Right hindlimb (tissue), 1 donor: Measurements from ENCODE around the gene TRPT1.

Experiments used
- DNase-seq: peaks from one replicate; pipeline ENCODE4 v3.0.0-alpha.2; 2018

TRPT1 gene

DNA sequence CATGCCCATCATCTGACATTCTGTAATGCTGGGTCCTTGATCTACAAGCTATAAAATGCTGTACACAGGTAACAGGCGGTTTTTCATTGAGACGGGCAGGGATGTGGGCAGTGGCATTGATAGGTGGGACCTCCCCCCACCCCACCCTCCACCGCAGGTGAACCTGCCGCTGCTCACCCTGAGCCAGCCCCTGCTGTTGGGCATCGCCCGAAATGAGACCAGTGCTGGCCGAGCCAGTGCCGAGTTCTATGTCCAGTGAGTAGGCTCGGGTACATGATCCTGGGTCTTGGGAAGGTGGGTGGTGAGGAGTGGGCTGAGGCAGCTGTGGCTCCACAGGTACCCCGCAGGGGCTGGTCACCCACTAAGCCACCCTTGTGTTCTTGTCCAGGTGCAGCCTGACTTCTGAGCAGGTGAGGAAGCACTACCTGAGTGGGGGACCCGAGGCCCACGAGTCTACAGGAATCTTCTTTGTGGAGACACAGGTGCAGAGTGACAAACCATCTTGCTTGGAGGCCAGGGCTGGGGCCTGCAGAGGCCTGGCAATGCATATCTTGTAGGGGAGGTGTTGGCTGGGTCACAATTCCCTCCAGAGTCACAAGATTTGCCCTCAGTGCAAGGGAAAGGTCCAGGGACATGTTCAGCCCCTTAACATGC, 3.2 kb upstream of the TRPT1 start:
- no peak for DNase-seq

DNA sequence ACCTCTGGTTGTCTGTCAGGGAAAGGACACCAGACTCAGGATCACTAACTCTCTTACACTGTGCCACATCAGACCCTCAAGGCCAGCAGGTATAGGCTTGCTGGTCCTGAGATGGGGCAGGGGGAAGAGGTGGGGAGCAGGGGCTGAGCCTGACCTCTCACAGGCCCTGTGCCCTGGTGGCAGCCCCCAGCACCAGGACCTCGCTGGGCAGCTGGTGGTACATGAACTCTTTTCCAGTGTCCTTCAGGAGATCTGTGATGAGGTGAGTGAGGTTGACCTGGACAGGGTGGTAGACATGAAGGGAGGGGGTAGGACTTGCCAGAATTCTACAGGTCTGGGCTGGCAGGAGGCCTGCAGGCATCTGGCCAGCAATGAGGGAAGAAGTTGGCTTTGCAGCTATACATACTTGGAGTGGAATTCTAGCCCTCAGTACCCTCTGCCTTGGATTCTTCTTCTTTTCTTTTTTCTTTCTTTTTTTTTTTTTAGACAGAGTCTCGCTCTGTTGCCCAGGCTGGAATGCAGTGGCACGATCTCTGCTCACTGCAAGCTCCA, 1.5 kb upstream of the TRPT1 start:
- DNase-seq, result peak; percentile 20

DNA sequence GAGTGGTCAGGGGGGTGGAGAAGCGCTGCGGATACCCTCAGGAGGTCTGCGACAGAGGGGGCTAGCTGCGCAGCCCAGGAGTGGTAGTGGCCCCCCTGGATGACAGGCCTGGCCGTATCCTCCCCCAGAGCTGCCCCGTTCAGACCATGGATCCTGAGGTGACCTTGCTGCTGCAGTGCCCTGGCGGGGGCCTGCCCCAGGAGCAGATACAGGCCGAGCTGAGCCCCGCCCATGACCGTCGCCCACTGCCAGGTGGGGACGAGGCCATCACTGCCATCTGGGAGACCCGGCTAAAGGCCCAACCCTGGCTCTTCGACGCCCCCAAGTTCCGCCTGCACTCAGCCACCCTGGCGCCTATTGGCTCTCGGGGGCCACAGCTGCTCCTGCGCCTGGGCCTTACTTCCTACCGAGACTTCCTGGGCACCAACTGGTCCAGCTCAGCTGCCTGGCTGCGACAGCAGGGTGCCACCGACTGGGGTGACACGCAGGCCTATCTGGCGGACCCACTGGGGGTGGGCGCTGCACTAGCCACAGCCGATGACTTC, 593 bp upstream of the TRPT1 start:
- peak; percentile 64 for DNase-seq

DNA sequence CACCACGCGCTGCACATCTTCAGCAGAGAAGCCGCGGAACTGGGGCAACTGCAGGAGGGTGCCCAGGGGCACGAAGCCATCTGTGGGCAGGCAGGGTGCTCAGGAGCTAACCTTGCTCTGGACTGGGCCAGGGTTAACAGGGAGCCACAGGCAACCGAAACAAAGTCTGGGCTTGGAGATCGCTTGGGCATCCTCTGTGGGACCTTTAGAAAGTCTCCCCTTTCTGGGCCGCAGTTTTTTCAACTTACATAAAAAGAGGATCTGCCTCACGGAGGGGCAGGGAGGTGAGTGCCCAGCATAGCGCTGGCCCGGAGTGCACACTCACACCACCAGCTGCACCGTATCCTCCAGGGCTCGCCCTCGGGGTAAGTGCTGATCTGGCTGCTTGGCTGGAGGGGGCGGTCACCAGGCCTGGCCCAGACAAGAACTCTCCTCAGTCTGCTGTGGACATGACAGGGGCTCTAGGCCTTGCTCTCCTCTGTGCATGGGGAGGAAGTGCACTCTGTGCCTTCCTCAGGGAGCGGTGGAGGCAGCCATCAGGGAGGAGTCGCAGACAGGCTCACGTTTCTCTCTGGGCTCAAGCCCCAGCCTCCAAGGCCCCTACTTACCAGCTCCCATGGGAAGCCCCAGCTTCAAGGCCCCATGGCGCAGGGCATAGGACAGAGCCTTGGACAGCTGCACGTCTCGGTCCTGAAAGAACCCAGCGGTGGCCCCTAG, 937 bp downstream of the TRPT1 start:
- DNase-seq, result no peak

DNA sequence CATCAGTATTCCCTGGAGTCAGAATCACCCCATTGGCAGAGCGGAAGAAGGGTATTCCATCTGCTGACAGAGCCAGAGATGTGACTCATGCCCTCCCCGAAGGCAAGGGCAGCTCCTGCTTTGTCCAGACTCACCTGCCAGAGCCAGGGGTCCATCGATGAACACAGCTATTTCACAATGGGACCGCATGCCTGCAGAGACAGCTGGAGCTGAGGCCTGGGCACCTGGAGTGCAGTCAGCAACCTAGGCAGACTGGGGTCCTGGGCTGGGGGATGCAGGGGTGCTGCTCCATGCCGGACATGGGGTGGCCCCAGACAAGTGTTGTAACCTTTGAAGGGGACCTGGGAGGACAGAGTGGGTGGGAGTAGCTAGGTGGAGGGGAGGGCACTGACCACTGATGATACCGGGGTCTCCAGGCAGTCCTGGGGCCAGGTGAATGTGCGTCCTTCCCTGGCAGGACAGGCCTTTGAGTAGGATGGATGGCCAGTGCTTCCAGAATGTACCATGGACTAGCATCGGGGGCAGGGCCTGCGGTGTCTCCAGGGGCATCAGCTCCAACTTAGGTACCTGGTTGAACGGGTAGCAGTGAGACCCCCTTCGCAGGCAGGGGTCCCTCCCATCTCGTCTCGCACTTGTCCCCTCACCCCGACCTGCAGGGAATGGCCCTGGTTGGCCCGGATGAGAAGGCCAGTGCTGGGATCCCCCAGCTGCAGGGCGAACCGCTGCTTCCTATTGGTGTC, 1.7 kb downstream of the TRPT1 start:
- no peak for DNase-seq

DNA sequence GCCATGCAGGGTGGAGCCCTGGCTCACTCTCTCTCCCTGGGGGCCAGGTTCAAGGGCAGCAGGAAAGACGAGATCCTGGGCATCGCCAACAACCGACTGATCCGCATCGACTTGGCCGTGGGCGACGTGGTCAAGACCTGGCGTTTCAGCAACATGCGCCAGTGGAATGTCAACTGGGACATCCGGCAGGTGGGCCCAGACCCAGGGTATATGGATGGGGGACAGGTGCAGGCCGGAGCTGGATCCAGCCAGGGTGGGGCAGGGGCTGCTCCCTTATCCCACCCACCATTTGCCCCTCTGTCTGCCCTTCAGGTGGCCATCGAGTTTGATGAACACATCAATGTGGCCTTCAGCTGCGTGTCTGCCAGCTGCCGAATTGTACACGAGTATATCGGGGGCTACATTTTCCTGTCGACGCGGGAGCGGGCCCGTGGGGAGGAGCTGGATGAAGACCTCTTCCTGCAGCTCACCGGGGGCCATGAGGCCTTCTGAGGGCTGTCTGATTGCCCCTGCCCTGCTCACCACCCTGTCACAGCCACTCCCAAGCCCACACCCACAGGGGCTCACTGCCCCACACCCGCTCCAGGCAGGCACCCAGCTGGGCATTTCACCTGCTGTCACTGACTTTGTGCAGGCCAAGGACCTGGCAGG, 2.9 kb downstream of the TRPT1 start:
- peak; percentile 29 for DNase-seq

DNA sequence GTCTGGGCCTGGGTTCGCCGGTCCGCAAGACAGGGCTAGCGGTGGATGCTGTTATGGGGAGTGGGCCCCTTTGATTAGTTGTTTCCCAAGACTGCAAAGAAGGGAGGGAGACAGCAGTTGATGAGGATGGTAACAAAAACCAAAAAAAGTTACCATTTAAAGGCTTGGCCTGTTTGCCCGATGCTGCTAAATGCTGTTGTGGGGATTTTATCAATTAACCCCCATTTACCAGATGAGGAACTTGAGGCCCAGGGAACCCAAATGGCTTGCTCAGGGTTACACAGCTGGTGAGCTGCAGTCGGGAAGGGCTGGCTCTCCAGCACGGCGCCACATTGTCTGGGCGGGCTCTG, 3.4 kb downstream of the TRPT1 start:
- no peak for DNase-seq

DNA sequence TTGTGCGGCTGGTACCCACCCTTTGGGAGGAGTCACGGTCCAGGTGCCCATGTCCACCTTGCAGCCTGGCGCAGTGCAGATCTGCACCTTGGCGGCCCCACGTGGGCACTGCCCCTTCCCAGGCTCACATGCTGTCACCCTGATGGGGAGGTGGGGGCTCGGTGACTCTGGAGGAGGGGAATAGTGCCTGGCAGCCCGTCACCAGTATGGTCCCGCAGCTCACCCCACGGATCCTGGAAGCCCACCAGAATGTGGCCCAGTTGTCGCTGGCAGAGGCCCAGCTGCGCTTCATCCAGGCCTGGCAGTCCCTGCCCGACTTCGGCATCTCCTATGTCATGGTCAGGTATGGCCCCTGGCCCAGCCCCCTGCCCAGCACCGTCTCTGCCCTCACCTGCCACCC, 5.2 kb downstream of the TRPT1 start:
- no peak for DNase-seq

DNA sequence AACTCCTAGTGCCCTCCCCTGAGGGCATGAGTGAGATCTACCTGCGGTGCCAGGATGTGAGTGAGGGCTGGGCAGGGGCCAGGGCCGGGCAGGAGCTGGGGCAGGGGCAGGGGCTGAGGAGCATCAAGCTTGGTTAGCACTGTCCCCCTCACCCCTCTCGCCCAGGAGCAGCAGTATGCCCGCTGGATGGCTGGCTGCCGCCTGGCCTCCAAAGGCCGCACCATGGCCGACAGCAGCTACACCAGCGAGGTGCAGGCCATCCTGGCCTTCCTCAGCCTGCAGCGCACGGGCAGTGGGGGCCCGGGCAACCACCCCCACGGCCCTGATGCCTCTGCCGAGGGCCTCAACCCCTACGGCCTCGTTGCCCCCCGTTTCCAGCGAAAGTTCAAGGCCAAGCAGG, 5.7 kb downstream of the TRPT1 start:
- no peak for DNase-seq

DNA sequence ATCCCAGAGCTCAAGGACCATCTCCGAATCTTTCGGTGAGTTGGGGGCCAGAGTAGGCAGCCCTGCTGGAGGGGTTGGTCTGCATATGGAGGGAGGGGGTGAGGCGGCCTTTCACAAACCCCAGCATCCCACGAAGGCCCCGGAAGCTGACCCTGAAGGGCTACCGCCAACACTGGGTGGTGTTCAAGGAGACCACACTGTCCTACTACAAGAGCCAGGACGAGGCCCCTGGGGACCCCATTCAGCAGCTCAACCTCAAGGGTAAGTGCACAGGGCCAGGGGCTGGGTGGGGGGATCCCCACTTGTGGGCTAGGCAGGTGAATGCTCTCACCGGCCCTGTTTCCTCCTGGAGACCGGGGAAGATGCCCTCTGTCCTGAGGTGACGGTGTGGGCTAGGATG, 6.2 kb downstream of the TRPT1 start:
- DNase-seq, result no peak

DNA sequence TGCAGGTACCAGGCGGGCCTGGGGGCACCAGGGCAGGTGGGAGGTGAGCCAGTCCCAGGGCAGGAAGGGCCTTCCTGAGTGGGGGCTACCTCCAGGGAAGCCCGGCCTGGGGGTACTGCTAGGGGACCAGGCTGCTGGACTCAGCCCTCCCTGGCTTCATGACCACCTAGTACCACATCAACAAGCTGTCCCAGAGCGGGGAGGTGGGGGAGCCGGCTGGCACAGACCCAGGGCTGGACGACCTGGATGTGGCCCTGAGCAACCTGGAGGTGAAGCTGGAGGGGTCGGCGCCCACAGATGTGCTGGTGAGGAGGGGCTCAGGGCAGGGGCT, 6.7 kb downstream of the TRPT1 start:
- no peak for DNase-seq

DNA sequence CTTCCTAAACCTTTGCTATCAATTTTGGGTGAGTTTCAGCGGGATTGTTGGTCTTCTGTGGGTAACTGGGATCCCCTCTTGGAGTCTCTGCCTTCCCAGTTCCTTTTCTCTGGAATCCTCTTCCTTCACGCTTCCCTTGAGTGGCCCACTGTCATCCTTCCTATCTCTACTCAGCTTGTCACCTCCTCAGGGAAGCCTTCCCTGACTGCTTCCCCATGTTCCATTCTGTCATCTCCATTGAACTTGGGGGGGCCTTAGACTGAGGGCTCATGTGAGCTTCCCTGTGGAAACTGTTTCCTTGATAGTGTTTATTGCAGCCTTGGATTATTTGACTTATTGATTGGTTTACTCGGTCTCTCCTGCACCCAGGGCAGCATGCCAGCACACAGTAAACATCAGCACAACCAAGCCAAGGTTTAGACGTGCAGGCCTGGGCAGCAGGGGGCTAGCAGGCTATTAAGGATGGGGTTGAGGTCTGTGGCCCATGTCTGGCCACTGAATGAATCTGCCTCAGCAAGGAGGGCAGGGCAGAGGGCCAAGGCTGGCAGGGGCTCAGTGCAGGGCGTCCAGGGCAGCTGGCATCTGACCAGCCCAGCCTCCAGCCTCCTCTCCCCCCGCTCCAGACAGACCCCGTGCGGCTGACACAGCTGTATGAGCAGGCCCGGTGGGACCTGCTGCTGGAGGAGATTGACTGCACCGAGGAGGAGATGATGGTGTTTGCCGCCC, 7.2 kb downstream of the TRPT1 start:
- DNase-seq, result no peak

DNA sequence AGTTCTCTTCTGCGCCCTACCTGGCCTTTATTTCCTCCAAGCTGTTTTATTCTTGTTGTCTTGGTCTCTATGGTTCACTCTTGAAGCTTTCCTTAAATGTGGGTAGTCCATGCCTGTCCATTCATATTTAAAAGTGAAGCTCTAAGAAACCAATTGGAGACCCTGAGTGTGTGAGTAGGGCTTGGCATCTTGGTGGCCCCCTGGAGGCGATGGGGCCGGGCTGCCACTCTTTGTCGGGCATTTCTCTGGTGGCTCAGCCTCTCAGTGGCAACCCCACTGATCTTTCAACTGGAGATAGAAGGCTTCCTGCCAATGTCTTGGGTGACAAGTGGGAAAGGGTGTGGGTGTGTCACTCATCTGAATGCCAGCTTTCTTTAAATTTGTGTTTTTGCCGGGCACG, 9.1 kb downstream of the TRPT1 start:
- no peak for DNase-seq

DNA sequence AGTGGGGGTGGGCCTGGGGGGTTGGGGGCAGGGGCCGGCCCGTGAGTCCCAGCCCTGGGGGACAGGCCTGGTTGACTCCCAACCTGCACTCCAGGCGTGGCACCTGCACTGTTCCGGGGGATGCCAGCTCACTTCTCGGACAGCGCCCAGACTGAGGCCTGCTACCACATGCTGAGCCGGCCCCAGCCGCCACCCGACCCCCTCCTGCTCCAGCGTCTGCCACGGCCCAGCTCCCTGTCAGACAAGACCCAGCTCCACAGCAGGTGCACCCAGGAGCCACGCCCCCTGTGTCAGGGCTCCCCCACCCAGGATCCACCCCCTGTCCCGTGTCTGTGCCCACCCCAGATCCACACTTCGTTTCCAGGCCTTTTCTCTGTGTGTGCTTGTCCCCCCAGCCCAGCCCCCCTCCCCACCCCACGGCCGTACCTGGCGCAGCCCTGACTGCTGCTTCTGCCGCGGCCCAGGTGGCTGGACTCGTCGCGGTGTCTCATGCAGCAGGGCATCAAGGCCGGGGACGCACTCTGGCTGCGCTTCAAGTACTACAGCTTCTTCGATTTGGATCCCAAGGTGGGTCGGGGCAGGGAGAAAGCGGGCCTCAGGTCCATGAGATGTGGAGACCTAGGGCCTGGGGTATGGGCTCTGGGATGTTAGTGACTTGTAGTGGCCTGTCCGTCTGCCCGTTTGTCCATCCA, 14.7 kb downstream of the TRPT1 start:
- DNase-seq, result no peak

DNA sequence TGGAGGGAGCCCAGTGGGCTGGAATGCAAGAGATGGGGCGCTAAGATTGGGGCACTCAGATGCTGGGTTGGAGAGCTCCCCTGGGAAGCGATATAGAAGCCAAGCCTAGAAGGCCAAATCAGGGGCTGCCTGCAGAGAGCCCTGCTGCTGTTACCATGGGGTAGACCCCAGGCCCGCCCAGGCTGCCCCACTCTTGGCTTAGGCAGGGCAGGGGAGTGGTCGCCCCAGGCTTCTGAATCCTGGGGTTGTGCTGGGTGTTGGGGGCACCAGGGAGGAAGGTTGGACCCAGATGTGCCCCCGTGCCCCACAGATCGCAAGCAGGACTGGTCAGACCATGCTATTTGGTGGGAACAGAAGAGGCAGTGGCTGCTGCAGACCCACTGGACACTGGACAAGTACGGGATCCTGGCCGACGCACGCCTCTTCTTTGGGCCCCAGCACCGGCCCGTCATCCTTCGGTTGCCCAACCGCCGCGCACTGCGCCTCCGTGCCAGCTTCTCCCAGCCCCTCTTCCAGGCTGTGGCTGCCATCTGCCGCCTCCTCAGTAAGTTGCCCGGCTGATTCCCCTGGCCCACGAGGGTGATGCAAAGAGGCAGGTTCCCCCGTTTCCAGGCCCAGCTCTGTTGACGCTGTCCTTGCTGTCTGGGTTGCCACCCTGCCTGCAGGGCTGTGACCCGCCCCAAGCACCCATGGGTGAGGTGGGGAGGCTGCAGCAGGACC, 15.5 kb downstream of the TRPT1 start:
- DNase-seq, result no peak

DNA sequence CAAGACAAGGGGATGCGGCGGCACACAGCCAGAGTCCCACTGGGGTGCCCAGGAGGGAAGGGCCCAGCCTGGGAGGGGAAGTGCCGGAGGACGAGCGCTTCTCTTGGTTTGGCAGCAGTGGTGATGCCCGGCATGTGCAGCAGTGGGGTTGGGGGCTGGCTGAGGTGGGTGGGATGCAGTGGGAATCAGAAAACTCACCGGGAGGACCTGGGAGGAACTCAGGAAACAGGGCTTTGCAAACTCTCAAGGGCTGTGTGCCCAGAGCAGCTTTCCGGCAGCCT, 16.5 kb downstream of the TRPT1 start:
- DNase-seq, result no peak

DNA sequence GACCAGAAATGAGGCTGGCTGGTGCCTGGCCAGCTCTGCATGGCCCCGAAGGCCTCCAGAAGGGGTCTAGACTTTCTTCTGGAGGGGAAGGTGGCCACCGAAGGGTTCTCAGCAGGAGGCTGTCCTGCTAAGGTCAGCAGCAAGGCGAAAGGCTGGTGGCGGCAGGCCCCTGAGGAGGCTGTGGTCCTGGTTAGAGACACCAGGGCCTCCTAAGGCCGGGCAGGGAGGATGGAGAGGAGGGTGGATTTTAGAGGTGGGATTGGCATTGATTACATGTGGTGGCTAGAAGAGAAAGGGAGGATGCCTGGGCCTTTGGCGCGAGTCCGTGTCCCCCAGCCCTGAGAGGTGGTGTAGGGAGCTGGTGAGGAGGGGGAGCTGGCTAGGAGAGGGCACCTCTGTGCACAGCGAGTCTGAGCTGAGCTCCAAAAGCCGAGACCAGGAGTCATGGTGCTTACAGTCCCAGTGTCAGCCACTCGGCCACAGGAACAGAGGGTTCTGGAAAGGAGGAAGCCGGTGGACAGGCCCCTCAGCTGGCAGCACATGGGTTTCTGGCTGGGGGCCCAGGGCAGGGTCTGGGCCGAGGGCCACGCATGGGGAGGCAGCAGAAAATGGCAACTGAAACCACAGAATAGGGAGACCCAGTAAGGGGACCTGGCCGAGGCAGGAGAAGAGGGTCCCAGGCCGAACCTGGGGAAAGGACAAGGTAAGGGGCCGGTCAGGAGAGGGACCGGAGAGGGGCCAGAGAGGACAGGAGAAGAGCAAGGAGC, 17.0 kb downstream of the TRPT1 start:
- DNase-seq, result peak; percentile 38

DNA sequence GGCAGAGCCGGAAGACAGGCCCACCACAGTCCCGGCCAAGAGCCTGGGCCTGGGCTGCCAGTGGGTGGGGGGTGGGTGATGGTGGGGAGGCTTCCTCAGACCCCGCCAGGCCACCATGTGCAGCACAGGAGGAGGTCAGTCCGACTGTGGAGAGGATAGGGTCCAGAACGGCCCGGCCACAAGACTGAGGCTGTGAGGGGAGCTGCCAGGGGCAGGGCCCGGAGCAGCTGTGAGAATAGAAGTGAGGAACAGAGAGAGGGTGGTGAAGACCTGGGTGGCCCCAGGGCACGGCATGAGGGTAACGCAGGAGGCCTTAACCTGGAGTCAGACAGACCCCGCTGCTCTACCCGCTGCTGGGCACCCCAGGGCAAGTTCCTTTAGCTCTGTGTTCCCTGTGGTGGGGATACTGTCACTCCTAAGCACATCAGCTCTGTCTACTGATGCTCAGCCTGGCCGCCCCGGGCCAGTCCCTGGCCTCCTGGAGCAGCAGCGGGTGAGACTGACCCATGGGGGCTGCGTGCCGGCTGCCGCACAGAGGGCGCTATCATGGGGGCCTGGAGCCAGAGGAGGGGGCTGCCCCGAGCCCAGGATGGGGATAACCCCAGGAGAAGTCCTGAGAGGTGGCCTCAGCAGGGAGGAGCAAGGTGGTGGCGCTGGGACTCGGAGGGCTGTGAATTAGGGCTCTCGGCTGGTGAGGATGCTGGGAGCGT, 17.7 kb downstream of the TRPT1 start:
- no peak for DNase-seq

DNA sequence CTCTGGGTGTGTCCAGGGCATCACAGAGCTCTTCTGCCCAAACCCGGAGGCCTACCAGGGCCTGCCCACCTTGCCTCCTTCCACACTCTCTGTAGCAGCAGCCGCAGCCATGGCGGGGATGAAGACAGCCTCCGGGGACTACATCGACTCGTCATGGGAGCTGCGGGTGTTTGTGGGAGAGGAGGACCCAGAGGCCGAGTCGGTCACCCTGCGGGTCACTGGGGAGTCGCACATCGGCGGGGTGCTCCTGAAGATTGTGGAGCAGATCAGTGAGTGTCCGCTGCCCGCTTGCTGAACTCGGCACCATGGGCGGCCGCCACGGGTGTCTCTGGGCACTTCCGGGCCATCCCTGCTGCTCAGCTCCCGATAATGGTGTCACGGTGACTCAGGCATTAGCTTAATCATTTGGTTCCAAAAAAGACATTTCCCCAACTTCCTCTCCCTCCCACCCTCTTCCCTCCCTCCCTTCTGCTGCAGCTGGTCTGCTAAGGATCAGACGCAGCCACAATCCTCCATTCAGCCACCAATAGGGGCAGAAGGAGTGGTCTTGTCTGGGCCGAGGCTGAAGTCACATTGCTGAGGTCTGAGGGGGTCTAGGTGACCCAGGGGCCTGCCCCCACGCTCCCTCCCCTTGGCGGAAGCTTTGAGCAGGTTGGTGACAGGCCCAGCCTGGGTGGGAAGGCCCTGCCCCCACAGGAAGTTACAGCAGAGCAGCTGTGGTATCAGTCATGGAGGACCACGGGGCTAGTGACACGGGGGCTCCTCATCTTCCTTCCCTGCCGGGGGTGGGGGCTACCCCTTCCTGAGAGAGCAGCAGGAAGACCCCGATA, 18.5 kb downstream of the TRPT1 start:
- peak; percentile 76 for DNase-seq
